H1 (cell line): ENCODE data around the gene MNX1. TPM values are rescaled to one million over a fixed set of nuclear protein-coding genes. Genes with fewer than 3 reads are reported as not detected.
A peak's percentile ranks its signal among the peaks of the same experiment; 100 is the strongest.

Experiments
- CBX8 ChIP-seq: fragments of 300-800, 300-1000 bp; sonication (generic); IDR thresholded peaks from 2 replicates; pipeline ENCODE4 v1.7.1; 2016; ENCODE audit warnings: low read depth, low read length, borderline replicate concordance
- E2F6 ChIP-seq: IDR thresholded peaks from 2 replicates; pipeline ENCODE4 v1.6.1; 2012; ENCODE audit warnings: inconsistent platforms
- EP300 ChIP-seq, 2 experiments: IDR thresholded peaks; 1 replicate in 1 of 2; 2 replicates in 1 of 2; pipeline ENCODE4 v1.6.1; 2011 to 2012; ENCODE audit warnings: low read depth in 2 of 2, low read length in 2 of 2, mild to moderate bottlenecking in 2 of 2, borderline replicate concordance in 1 of 2, inconsistent platforms in 1 of 2, moderate library complexity in 1 of 2
- EZH2 ChIP-seq: fragments of 200-600 bp; sonication (generic); IDR thresholded peaks from 2 replicates; pipeline ENCODE4 v1.7.1; 2012; ENCODE audit warnings: low read depth, mild to moderate bottlenecking, moderate library complexity, low read length, inconsistent platforms; ENCODE audit not compliant: severe bottlenecking
- FOSL1 ChIP-seq: IDR thresholded peaks from 2 replicates; pipeline ENCODE4 v1.6.1; 2011; ENCODE audit warnings: mild to moderate bottlenecking, low read depth, low read length, moderate library complexity; ENCODE audit not compliant: insufficient read depth
- GABPA ChIP-seq: IDR thresholded peaks from 2 replicates; pipeline ENCODE4 v1.6.1; 2011; ENCODE audit warnings: mild to moderate bottlenecking, low read length, moderate library complexity, borderline replicate concordance; ENCODE audit not compliant: insufficient read depth
- HDAC2 ChIP-seq, 2 experiments: fragments of 300-600 bp in 1 of 2; sonication (generic) in 1 of 2; IDR thresholded peaks; 2 replicates each; pipeline ENCODE4 v1.6.1; 2011 to 2012; ENCODE audit warnings: low read depth in 2 of 2, low read length in 2 of 2, mild to moderate bottlenecking in 2 of 2, moderate library complexity in 2 of 2, borderline replicate concordance in 1 of 2, inconsistent platforms in 1 of 2
- HDAC6 ChIP-seq: IDR thresholded peaks from one replicate; pipeline ENCODE4 v1.7.1; 2012; ENCODE audit warnings: low read depth, mild to moderate bottlenecking, inconsistent platforms, low read length, moderate library complexity
- KDM5A ChIP-seq: fragments of 200-600 bp; IDR thresholded peaks from 2 replicates; pipeline ENCODE4 v1.7.1; 2012; ENCODE audit warnings: mild to moderate bottlenecking, low read length, inconsistent platforms, mixed read lengths
- MAFK ChIP-seq: IDR thresholded peaks from 2 replicates; pipeline ENCODE4 v1.6.1; 2012; ENCODE audit warnings: low read depth, mild to moderate bottlenecking, improper control_type of control experiment, low read length
- RAD21 ChIP-seq, 2 experiments: IDR thresholded peaks in 1 of 2; conservative IDR thresholded peaks in 1 of 2; 2 replicates each; pipeline ENCODE4 v1.6.1; 2011; ENCODE audit warnings: low read depth in 2 of 2, low read length in 2 of 2, improper control_type of control experiment in 1 of 2, inconsistent platforms in 1 of 2, mild to moderate bottlenecking in 1 of 2, moderate library complexity in 1 of 2
- RXRA ChIP-seq: IDR thresholded peaks from 2 replicates; pipeline ENCODE4 v1.6.1; 2011; ENCODE audit warnings: low read depth, mild to moderate bottlenecking, low read length, moderate library complexity; ENCODE audit not compliant: insufficient read depth
- SAP30 ChIP-seq: fragments of 300-600 bp; sonication (generic); IDR thresholded peaks from 2 replicates; pipeline ENCODE4 v1.7.1; 2012; ENCODE audit warnings: low read length, moderate library complexity, mild to moderate bottlenecking, inconsistent platforms; ENCODE audit not compliant: insufficient read depth, insufficient replicate concordance
- SIN3A ChIP-seq, 2 experiments: IDR thresholded peaks in 1 of 2; conservative IDR thresholded peaks in 1 of 2; 2 replicates each; pipeline ENCODE4 v1.6.1; 2011 to 2012; ENCODE audit warnings: low read length in 2 of 2, improper control_type of control experiment in 1 of 2, low read depth in 1 of 2, mild to moderate bottlenecking in 1 of 2
- SP2 ChIP-seq: IDR thresholded peaks from 2 replicates; pipeline ENCODE4 v1.6.1; 2012; ENCODE audit warnings: mild to moderate bottlenecking, low read length, inconsistent platforms
- SP4 ChIP-seq: IDR thresholded peaks from 2 replicates; pipeline ENCODE4 v1.6.1; 2012; ENCODE audit warnings: low read length, inconsistent platforms
- TAF1 ChIP-seq: IDR thresholded peaks from 2 replicates; pipeline ENCODE4 v1.6.1; 2011; ENCODE audit warnings: mild to moderate bottlenecking, low read depth, low read length
- TAF7 ChIP-seq: optimal IDR thresholded peaks from 2 replicates; pipeline ENCODE3; 2011; ENCODE audit warnings: low read depth, mild to moderate bottlenecking, inconsistent platforms, low read length, moderate library complexity, borderline replicate concordance
- TCF12 ChIP-seq: IDR thresholded peaks from 2 replicates; pipeline ENCODE4 v1.6.1; 2011; ENCODE audit warnings: low read depth, mild to moderate bottlenecking, low read length
- USF2 ChIP-seq: IDR thresholded peaks from 2 replicates; pipeline ENCODE4 v1.6.1; 2011; ENCODE audit warnings: low read length, improper control_type of control experiment
- ZNF274 ChIP-seq: IDR thresholded peaks from 2 replicates; pipeline ENCODE4 v1.7.0; 2012; ENCODE audit warnings: low read length, borderline replicate concordance; ENCODE audit errors: extremely low read depth
- polyA plus RNA-seq, 7 experiments: library from polyadenylated mRNA; depleted of rRNA in 3 of 7; stranded (reverse) in 5 of 7; unstranded in 2 of 7; fragments of >200 nt in 5 of 7; fragments of 200-250 nt in 2 of 7; gene quantifications; 1 replicate in 5 of 7; 2 replicates in 1 of 7; 4 replicates in 1 of 7; pipeline versions ENCODE4 v1.2.1 to v1.2.3, GENCODE V29; 2011 to 2013; ENCODE audit warnings: missing spikeins in 2 of 7, mixed read lengths in 2 of 7
- total RNA-seq: library from RNA; stranded (reverse); fragmentation: NEBNext Ultra II Directional; extraction: Animal tissue kit (Norgen Biotek cat#: 25700); gene quantifications from 2 replicates; pipeline ENCODE4 v1.2.1, GENCODE V29; 2021

The MNX1 gene
- total and polyA plus RNA-seq, 2 of the 8 experiments (the other 6 are each of a cell fraction or from before 2014, with no cell fraction given) = 0.39 TPM; not detected in 1

GRCh38 chr7:157010588-157011332 is at the start of gene MNX1 (continued):
- TF ChIP-seq SAP30 = no peak
- TF ChIP-seq SP2 = no peak
- no peak for TF ChIP-seq USF2
- no peak for TF ChIP-seq RAD21 (IDR thresholded peaks at IDR 0.05 in 1 of 2, conservative IDR thresholded peaks at IDR 0.05 in 1 of 2; ENCODE audit: low read depth in 2 of 2, low read length in 2 of 2)
- no peak for TF ChIP-seq TCF12
- TF ChIP-seq E2F6 = no peak
- TF ChIP-seq SIN3A (conservative IDR thresholded peaks at IDR 0.05 in 1 of 2, IDR thresholded peaks at IDR 0.05 in 1 of 2; ENCODE audit: low read depth in 1 of 2, low read length in 2 of 2) = 0 out of 4 replicates have a peak, but pooled peaks of 1 of the 2 experiments have one; percentile 20
- TF ChIP-seq CBX8 = no peak; the same call in 1 of the 2 replicates
- no peak for TF ChIP-seq GABPA
- TF ChIP-seq RXRA = no peak
- TF ChIP-seq MAFK = no peak
- TF ChIP-seq KDM5A = no peak
- TF ChIP-seq SP4 = no peak
- TF ChIP-seq HDAC2 (IDR thresholded peaks at IDR 0.05; ENCODE audit: borderline replicate concordance in 1 of 2, low read depth in 2 of 2, low read length in 2 of 2) = no peak
- no peak for TF ChIP-seq ZNF274
- TF ChIP-seq TAF1 = no peak
- no peak for TF ChIP-seq HDAC6
- peak; percentile 92 for TF ChIP-seq FOSL1
- no peak for TF ChIP-seq TAF7
- TF ChIP-seq EP300 (IDR thresholded peaks at IDR 0.05; ENCODE audit: borderline replicate concordance in 1 of 2, low read depth in 2 of 2, low read length in 2 of 2) = peak in 1 of 2 experiments; percentile 11; a peak in 1 of 3 replicates
- peak; percentile 86 for TF ChIP-seq EZH2
